Colon (tissue), 2 donors: ENCODE data around the gene SCIMP.
"Not testable (repeated sequence)": the region's sequence is repeated elsewhere in the genome, so short reads cannot be mapped to it uniquely, and the experiment has no call there.

Experiments used
- FAIRE-seq: peaks from 2 replicates; lab custom pipeline; 2012; peaks lifted over from hg19 to GRCh38; lab: Jason Lieb, UNC
- donor health status: control.
- donor health status: control.

Gene SCIMP

DNA sequence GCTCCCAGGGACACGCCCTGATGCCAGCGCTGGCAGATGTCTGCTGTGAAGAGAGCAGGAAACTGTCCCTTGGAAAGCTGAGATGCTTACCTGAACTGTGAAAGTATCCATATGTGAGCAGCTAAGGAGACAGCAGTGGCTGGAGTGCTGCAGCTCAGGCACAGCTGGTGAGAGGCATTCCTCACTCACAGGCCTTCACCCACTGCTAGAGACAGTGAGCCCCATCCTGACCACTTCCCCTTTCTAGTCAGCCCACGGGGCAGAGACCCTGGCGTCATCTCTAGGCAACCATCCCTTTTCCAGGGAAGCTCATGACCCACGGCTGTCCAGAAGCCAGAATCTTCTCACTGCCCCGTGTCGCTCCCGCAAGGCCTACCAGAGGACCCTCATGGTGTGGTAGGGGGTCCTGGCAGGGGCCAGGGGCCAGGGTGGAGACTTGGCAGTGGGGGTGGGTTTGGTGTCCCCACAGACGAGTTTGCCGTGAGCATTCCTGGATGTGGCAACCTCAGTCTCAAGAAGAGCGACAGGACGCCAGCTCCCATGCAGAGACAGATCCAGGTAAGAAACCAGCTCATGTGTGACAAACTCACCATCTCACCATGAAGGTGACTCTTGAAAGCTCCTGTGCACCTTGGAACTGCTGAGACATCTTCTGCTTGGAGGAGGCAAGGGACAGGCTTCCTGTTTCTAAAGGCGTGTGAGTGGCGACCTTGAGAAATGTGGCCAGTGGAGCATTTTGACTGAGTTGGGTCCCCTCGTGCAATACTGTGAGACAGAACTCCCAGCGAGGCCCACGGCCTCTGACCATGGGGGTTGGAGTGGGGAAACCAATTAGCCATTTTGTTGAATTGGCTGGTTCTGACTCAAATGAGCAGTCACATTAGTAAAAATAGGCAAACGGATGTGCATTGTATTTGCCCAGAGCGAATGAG, at the start of gene SCIMP:
Gene SCIMP (minus strand): TSS at position 216 of the 932 bp plus-strand sequence. CDS start 105 bp downstream, at position 111.
- FAIRE-seq = no peak

GRCh38 chr17:5283571-5284315, 49.1 kb upstream of the SCIMP start:
- no peak for FAIRE-seq

DNA sequence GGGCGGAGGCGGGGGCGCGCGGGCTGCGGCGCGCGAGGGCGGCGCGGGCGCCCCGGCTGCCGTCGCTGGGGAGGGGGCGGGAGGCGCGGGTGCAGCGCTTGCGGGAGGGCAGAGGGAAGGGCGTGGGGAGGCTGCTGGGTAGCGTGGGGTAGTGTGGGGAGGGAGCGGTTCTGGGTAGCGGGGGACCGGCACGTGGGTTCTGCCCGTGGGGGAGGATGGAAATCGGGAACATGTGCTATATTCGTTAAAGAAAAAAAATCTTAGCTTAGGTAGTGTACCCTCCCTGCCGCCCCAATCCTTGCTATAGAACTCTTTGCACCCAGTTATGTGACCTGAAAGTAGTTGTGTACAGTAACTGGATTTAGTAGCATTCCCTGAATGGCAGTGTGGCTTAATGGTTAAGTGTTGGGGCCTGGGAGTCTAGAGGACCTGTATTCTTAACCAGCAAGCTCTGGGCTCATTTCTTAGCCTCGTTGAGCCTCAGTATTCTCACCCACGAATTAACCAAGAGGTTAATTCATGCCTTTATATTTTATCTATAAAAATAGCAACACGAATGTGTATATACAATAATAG, 48.1 kb upstream of the SCIMP start:
- FAIRE-seq = no peak

- no peak for FAIRE-seq
Observed at GRCh38 chr17:5281814-5282641, 47.4 kb upstream of the SCIMP start, which contains the start of gene RABEP1. TSS of gene RABEP1 (plus strand) at chr17:5282284. CDS start at chr17:5282487, 203 bp downstream.

- FAIRE-seq = no peak
Observed at GRCh38 chr17:5272322-5272721, 37.7 kb upstream of the SCIMP start.

- FAIRE-seq = no peak
Observed at GRCh38 chr17:5269241-5269960, 34.7 kb upstream of the SCIMP start.

DNA sequence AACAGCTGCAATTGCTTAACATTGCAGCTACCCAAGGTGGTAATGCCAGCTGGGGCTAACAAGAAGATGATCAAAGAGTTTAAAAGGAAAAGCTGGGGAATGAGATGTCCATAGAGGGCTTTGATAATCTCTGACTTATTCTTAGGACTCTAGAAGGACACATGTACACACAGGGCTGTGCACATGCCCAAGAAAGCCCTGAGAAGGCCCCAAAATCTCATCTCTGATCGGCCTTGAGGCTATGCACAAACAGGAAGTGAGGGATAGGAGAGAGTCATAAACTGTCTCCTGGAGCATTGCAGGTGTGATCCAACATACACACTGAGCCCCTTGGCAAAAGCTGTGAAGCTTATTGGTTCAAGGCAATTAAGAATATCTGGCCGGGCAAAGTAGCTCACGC, 30.2 kb upstream of the SCIMP start:
- no peak for FAIRE-seq

GRCh38 chr17:5263441-5263840, 28.8 kb upstream of the SCIMP start:
- FAIRE-seq = no peak

- FAIRE-seq = no peak
Observed at GRCh38 chr17:5262416-5262991, 27.8 kb upstream of the SCIMP start.

GRCh38 chr17:5260542-5260941, 25.9 kb upstream of the SCIMP start:
- FAIRE-seq = no peak

DNA sequence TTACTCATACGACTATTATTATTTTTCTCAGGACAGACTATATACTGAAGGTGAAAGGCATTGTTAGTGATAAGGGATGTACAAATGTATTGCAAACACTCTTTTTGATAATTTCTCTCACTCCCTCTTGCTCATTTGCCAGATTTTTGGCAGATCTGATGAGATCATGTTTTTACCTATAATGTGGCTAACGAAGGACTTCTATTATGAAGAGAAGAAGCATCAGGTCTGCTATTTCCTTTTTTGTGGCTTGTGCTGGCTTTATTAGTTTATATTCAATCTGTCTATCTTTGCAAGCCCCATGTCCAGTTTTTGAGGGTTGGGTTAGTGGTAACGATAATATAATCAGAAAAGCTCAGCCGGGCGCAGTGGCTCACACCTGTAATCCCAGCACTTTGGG, 22.5 kb upstream of the SCIMP start:
- FAIRE-seq = no peak

GRCh38 chr17:5254903-5255521, 20.4 kb upstream of the SCIMP start:
- FAIRE-seq = no peak

DNA sequence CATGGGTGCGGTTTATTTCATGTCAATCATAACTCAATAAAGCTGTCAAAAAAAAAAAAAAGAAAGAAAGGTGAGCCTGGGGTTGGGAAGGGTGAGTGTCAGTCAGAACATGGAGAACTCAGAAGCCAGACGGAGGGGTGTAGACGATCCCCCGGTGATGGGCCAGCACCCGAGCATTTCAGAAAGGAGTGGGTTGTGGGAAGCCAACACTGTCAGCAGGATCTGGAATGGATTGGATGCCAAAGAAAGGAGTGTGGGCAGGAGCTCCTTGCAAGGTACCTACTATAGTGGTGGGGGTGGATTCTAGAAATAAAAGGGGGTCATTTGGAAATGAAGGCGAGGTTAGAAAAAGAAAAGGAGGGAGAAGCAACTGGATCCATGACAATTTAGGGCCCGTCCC, 19.8 kb upstream of the SCIMP start:
- no peak for FAIRE-seq

DNA sequence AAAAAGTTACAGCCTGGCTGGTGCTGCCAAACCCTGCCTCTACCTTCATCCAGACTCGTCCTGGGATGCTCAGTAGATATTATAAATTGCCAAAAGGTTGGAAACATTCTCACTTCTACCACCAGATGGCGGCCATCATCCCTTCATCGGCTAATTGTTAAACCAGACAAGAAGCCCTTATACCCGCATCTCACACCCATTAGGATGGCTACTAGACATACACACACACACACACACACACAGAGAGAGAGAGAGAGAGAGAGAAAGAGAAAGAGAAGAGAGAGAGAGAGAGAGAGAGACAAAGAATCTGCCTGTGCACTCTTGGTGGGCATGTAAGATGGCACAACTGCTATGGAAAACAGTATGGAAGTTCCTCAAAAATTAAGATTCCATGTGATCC, 15.0 kb upstream of the SCIMP start:
- no peak for FAIRE-seq

DNA sequence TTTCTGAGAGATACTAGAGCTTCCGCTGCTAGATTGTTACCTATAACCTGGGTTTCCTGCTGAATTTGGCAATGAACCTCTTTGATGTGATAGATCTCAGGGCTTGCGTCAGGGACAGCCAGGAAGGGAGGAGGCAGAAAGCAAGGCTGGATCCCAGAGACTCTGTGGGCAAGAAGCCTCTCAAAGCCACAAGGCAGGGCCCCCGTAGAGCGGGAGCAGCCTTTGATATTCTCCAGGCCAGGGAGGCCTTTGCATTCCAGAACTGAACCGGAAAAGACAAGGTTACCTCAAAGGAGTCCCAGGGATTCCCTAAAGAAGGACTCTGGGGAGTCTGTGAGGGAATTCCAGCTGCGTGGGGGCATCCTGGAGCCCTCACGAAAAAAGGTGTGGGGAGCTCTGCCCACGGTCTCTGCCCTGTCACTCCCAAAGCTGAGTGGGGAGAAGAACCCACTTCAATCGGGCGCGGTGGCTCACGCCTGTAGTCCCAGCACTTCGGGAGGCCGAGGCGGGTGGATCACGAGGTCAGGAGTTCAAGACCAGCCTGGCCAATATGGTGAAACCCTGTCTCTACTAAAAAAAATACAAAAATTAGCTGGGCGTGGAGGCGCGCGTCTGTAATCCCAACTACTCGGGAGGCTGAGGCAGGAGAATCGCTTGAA, 14.3 kb upstream of the SCIMP start:
- FAIRE-seq = no peak

DNA sequence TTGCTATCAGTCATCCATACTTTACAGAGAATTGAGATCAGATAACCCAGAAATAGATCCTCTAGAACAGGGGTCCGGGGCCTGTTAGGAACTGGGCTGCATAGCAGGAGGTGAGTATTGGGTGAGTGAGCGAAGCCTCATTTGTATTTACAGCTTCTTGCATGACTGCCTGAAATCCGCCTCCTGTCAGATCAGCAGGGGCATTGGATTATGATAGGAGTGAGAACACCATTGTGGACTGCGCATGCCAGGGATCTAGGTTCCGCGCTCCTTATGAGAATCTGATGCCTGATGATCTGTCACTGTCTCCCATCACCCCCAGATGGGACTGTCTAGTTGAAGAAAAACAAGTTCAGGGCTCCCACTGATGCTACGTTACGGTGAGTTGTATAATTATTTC, 13.0 kb upstream of the SCIMP start:
- FAIRE-seq = no peak

- no peak for FAIRE-seq
Observed at GRCh38 chr17:5241861-5242671, 7.4 kb upstream of the SCIMP start.

DNA sequence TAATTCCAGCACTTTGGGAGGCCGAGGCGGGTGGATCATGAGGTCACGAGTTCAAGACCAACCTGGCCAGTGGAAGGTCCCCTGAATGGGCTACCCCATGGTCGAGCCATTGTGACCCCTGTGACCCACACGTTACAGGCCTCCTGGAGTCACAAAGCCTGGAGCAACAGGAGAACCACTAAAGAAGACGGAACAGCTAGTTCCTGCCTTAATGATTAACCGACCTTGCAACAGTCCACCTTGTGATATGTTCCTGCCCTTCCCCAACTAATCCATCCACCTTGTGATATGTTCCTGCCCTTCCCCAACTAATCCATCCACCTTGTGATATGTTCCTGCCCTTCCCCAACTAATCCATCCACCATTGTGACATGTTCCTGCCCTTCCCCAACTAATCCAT, 5.1 kb upstream of the SCIMP start:
- not testable (repeated sequence) for FAIRE-seq

DNA sequence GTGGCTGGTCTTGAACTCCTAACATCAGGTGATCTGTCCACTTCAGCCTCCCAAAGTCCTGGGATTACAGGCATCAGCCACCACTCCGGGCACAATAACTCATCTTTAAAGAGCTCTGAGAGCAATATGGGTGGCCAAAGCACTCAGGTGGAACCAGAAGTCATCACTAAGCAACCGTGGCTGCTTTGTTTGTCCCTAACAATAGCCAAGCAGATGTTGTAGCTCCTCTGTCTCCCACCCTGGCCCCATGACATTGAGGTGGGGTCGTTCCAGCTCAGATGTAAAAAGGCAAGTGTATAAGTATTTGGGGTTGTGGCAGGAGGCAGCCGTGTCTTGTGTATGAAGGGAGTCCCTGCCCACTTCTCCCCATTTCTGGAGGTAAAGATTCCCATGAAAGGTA, 3.7 kb upstream of the SCIMP start:
- no peak for FAIRE-seq
